IMR-90 (cell line): ENCODE data around the gene SAMD11. TPM values are rescaled to one million over a fixed set of nuclear protein-coding genes. Genes with fewer than 3 reads are reported as not detected.

Source experiments
- ATAC-seq: fragments of 200-7000 bp; cut with Tn5 transposase; 2 replicates; pipeline ENCODE4 v1.9.1; 2020; ENCODE audit warnings: low read depth, mild to moderate bottlenecking, moderate library complexity
- BruUV-seq: library from RNA; stranded (reverse); fragments of 400-500 nt; replicated peaks from 2 replicates; lab custom pipeline; 2021; lab: Mats Ljungman, UMichigan
- CTCF ChIA-PET: fragments of 300-600 bp; formaldehyde crosslinking; extraction: SDS; loops from one replicate; lab custom pipeline; 2021; ENCODE audit warnings: antibody characterized with exemption; lab: Yijun Ruan, JAX
- POLR2A ChIA-PET: fragments of 300-600 bp; sonication (Branson Sonifier 250); formaldehyde crosslinking; loops from one replicate; lab custom pipeline; 2022; ENCODE audit warnings: antibody characterized with exemption; ENCODE audit not compliant: unreplicated experiment; lab: Charles Lee
- DNase-seq: peaks from one replicate; pipeline ENCODE4 v3.0.0; 2013
- H2AFZ ChIP-seq: replicated peaks from 2 replicates; pipeline ENCODE3; 2013; ENCODE audit warnings: low read length, mild to moderate bottlenecking; ENCODE audit not compliant: poor library complexity
- H2AK5ac ChIP-seq: 2 replicates; pipeline ENCODE4 v1.6.1; 2013; ENCODE audit warnings: low read depth, low read length, inconsistent platforms
- H2AK9ac ChIP-seq: replicated peaks from 2 replicates; pipeline ENCODE3; 2013; ENCODE audit warnings: mild to moderate bottlenecking, low read depth, low read length, moderate library complexity; ENCODE audit not compliant: poor library complexity
- H2BK120ac ChIP-seq: 2 replicates; pipeline ENCODE4 v1.6.1; 2013; ENCODE audit warnings: low read depth, low read length, inconsistent platforms
- H2BK15ac ChIP-seq: 3 replicates; pipeline ENCODE4 v1.6.1; 2013; ENCODE audit warnings: low read depth, low read length, inconsistent platforms
- H2BK20ac ChIP-seq: 2 replicates; pipeline ENCODE4 v1.6.1; 2013; ENCODE audit warnings: low read depth, mild to moderate bottlenecking, inconsistent platforms, low read length, moderate library complexity
- H2BK5ac ChIP-seq: 2 replicates; pipeline ENCODE4 v1.6.1; 2013; ENCODE audit warnings: mild to moderate bottlenecking, low read depth, low read length, inconsistent platforms; ENCODE audit not compliant: poor library complexity, severe bottlenecking
- H3K14ac ChIP-seq: replicated peaks from 2 replicates; pipeline ENCODE4 v1.6.1; 2013; ENCODE audit warnings: low read depth, low read length, inconsistent platforms
- H3K18ac ChIP-seq: 2 replicates; pipeline ENCODE4 v1.6.1; 2013; ENCODE audit warnings: low read depth, low read length, control low read depth
- H3K23ac ChIP-seq: 2 replicates; pipeline ENCODE4 v1.6.1; 2013; ENCODE audit warnings: low read depth, low read length, inconsistent platforms
- H3K27ac ChIP-seq: 2 replicates; pipeline ENCODE4 v1.5.1; 2013; ENCODE audit warnings: mild to moderate bottlenecking, control low read depth, low read length; ENCODE audit not compliant: insufficient read depth
- H3K27me3 ChIP-seq: 2 replicates; pipeline ENCODE4 v1.6.1; 2013; ENCODE audit warnings: low read length; ENCODE audit not compliant: control insufficient read depth, insufficient read depth
- H3K36me3 ChIP-seq: 2 replicates; pipeline ENCODE4 v1.6.1; 2013; ENCODE audit warnings: low read length, mixed read lengths; ENCODE audit not compliant: control insufficient read depth, insufficient read depth
- H3K4ac ChIP-seq: 2 replicates; pipeline ENCODE4 v1.6.1; 2013; ENCODE audit warnings: low read depth, low read length, inconsistent platforms
- H3K4me1 ChIP-seq: 2 replicates; pipeline ENCODE4 v1.6.1; 2013; ENCODE audit warnings: low read length, mixed read lengths; ENCODE audit not compliant: control insufficient read depth, insufficient read depth
- H3K4me2 ChIP-seq: 2 replicates; pipeline ENCODE4 v1.6.1; 2013; ENCODE audit warnings: low read depth, mild to moderate bottlenecking, control low read depth, low read length, moderate library complexity
- H3K4me3 ChIP-seq: 2 replicates; pipeline ENCODE4 v1.5.1; 2013; ENCODE audit warnings: low read depth, mild to moderate bottlenecking, control low read depth, low read length, moderate library complexity; ENCODE audit not compliant: insufficient read depth
- H3K56ac ChIP-seq: 2 replicates; pipeline ENCODE4 v1.6.1; 2013; ENCODE audit warnings: low read length, inconsistent platforms; ENCODE audit not compliant: insufficient read depth; ENCODE audit errors: extremely low read depth
- H3K79me1 ChIP-seq, 2 experiments: 2 replicates each; pipeline ENCODE4 v1.6.1; 2013; ENCODE audit warnings: low read length in 2 of 2, inconsistent platforms in 1 of 2, low read depth in 1 of 2
- H3K9ac ChIP-seq: 2 replicates; pipeline ENCODE4 v1.6.1; 2013; ENCODE audit warnings: low read depth, low read length, control low read depth
- H3K9me1 ChIP-seq: 2 replicates; pipeline ENCODE4 v1.6.1; 2013; ENCODE audit warnings: low read length, inconsistent platforms; ENCODE audit not compliant: insufficient read depth
- H3K9me3 ChIP-seq: 2 replicates; pipeline ENCODE4 v1.6.1; 2013; ENCODE audit warnings: low read length; ENCODE audit not compliant: control insufficient read depth, insufficient read depth
- H4K20me1 ChIP-seq: 2 replicates; pipeline ENCODE4 v1.6.1; 2013; ENCODE audit warnings: low read length, inconsistent platforms; ENCODE audit not compliant: insufficient read depth
- H4K5ac ChIP-seq: 2 replicates; pipeline ENCODE4 v1.6.1; 2013; ENCODE audit warnings: mild to moderate bottlenecking, low read depth, low read length, control low read depth
- H4K8ac ChIP-seq, 2 experiments: 2 replicates each; pipeline ENCODE4 v1.6.1; 2013; ENCODE audit warnings: low read depth in 2 of 2, low read length in 2 of 2, control low read depth in 1 of 2, inconsistent platforms in 1 of 2
- H4K91ac ChIP-seq: 2 replicates; pipeline ENCODE4 v1.6.1; 2013; ENCODE audit warnings: low read depth, low read length, inconsistent platforms; ENCODE audit not compliant: insufficient read depth
- CEBPB ChIP-seq: IDR thresholded peaks from 2 replicates; pipeline ENCODE4 v1.6.1; 2012; ENCODE audit warnings: low read depth, low read length, improper control_type of control experiment
- RCOR1 ChIP-seq: IDR thresholded peaks from 2 replicates; pipeline ENCODE4 v1.6.1; 2012; ENCODE audit warnings: mild to moderate bottlenecking, low read length, improper control_type of control experiment; ENCODE audit not compliant: insufficient replicate concordance
- WGBS, 2 experiments: methylation state at CpG; one replicate each; pipeline versions ENCODE4 v1.1.5 to v1.1.7; 2013; ENCODE audit warnings: missing lambda C conversion rate in 2 of 2; ENCODE audit not compliant: insufficient read length in 1 of 2; ENCODE audit errors: extremely low coverage in 2 of 2; 5-methylcytosine and 5-hydroxymethylcytosine counted together
- dilution Hi-C: fragments of 300-500 bp; cut with HindIII; formaldehyde crosslinking; loops from one replicate; pipeline ENCODE4 v1.14.3; 2018; ENCODE audit warnings: low sequenced_read_pairs; ENCODE audit not compliant: unreplicated experiment
- in situ Hi-C: fragments of 300-500 bp; cut with MboI; formaldehyde crosslinking; loops from 3 replicates; pipeline ENCODE4 v1.14.3; 2019; ENCODE audit warnings: low sequenced_read_pairs, inconsistent platforms, mixed read lengths
- intact Hi-C: fragments of 100-400 bp; cut with micrococcal nuclease; formaldehyde crosslinking; loops from 2 replicates; pipeline ENCODE4 v1.10.0; 2022
- polyA plus RNA-seq, 3 experiments: library from polyadenylated mRNA; depleted of rRNA; stranded (reverse); fragments of >200 nt; gene quantifications; 2 replicates each; pipeline ENCODE4 v1.2.3, GENCODE V29; 2012; ENCODE audit warnings: low replicate concordance in 1 of 3
- total RNA-seq: library from RNA; depleted of rRNA; stranded (reverse); fragments of >200 nt; gene quantifications from 2 replicates; pipeline ENCODE4 v1.2.3, GENCODE V29; 2012

The SAMD11 gene
- total and polyA plus RNA-seq, 2 of the 4 experiments (the other 2 are of a cell fraction), result 5.9 to 22.9 TPM

DNA sequence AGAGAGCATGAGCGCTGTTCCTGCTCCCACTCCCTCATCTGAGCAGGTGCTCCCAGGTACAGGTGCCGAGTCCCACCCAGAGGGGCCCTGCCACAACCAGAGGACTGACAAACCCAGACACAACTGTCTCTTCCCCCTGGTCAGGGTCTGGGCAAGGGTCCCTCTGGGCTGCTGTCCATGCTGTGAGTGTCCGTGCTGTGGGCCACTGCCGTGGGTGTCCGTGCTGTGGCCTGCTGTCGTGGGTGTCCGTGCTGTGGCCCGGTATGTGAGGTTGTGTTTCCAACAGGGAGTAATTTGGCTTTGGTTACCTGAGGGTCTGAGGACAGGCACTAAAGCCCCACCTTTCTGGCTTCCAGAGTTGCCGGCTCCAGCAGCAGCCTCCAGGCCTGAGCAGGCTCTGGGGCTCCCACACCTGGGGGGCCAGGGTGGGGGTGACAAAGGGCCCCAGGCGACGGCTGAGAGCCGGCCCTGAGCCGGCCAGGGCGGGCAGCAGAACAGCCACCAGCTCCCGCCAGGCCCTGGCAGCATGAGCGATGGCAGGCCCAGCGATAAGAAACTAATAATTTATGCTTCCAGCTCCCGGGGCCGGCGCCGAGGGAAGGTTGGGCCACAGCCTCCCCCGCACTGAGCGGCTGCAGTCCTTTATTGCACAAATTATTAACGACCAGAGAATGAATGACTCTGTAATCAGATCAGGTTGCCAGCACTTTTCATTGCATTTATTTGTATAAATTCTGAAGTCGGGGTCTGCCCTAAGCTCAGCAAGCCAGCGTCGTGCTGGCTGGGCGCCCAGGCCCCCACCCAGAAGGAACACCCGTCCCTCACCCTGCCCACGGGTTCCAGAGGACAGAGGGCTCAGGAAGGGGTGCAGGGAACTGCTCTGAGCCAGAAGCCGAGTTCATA is 7.3 kb upstream of the SAMD11 start:
- Histone ChIP-seq H3K9ac (no peak overlapping the region), H2AFZ (peak overlapping the region; percentile 58), H4K91ac (no peak overlapping the region), H3K18ac (no peak overlapping the region), H3K14ac (no peak overlapping the region), H2BK5ac (no peak overlapping the region), H3K23ac (no peak overlapping the region), H4K8ac (no peak overlapping the region), H3K79me1 (peaks cover 2 to 6% of the 10 kb centered on the region in 2 experiments; a peak in 1 of 4 replicates), H3K4me2 (no peak overlapping the region; the same call in 1 of the 2 replicates), H2BK120ac (no peak overlapping the region), H3K56ac (no peak overlapping the region), H3K4me1 (peaks cover 17% of the 10 kb centered on the region), H4K5ac (no peak overlapping the region), H2AK9ac (peak overlapping the region; percentile 72), H3K36me3 (no peaks in the 10 kb centered on the region), H3K4me3 (no peak overlapping the region), H2BK15ac (no peak overlapping the region), H2BK20ac (no peak overlapping the region), H2AK5ac (no peak overlapping the region), H3K4ac (no peak overlapping the region), H3K27me3 (no peaks in the 10 kb centered on the region; the same call in 1 of the 2 replicates), H4K20me1 (no peaks in the 10 kb centered on the region; the same call in 1 of the 2 replicates), H3K9me1 (peaks cover 3% of the 10 kb centered on the region), H3K9me3 (no peaks in the 10 kb centered on the region), H3K27ac (no peak overlapping the region)
- ChIA-PET POLR2A (no interaction called here), CTCF (no interaction called here)
- intact Hi-C loops, result no loop called here
- ATAC-seq, result peak; percentile 40
- DNase-seq, result no peak
- in situ Hi-C loops, result no loop called here
- BruUV-seq, result no TSS peak
- WGBS, 2 experiments, result 34% methylated on average over 12 of the region's 31 CpGs; no CpG with 5 or more reads in 1 of the 2 experiments
- dilution Hi-C loops, result no loop called here
- no peak for TF ChIP-seq RCOR1
- peak; percentile 42; the same call in 1 of the 2 replicates for TF ChIP-seq CEBPB
